GM23248 (cell line): ENCODE results near the gene CACNA1D.

Experiments used
- EZH2 ChIP-seq: fragments of 200-600 bp; sonication (generic); IDR thresholded peaks from 2 replicates; pipeline ENCODE4 v1.6.1; 2018; ENCODE audit warnings: antibody characterized with exemption, mild to moderate bottlenecking; ENCODE audit not compliant: insufficient read depth, poor library complexity, severe bottlenecking
- EZH2phosphoT487 ChIP-seq: fragments of 200-600 bp; sonication (generic); IDR thresholded peaks from 2 replicates; pipeline ENCODE4 v1.6.1; 2018; ENCODE audit warnings: antibody characterized with exemption, moderate library complexity, mild to moderate bottlenecking, low read depth; ENCODE audit not compliant: insufficient read depth

DNA sequence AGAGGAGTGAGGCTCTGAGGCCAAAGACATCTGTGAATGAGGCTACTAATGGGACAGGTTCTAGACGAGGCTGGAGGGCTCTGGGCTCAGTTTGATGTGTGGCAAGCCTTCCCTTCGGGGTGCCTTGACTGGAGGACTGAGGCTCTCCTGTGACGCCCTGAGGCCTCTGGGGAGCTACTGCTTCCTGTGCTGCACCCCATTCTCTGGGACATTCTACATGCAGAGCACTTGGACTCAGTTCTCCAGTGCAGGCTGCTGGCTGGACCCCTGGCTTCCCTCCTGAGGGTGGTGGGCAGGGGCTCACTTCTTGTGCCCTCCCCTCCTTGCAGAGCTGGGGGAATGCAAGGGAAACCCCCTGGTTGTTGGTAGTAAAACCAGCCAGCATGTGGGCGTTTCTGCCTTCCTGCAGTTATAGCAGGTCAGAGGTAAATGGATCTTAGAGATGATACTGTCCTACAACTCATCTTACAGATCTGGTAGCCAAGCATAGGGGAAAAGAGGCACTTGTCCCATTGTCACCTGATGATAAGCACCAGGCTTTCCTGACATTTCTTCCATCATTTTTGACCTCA lies 218.5 kb downstream of the CACNA1D start:
- TF ChIP-seq EZH2 = no peak
- TF ChIP-seq EZH2phosphoT487 = no peak
